GM20431 (cell line): Measurements from ENCODE around the gene SYNJ1.

Experiments used
- in situ Hi-C: fragments of 300-500 bp; cut with MseI, MboI; formaldehyde crosslinking; loops from one replicate; pipeline ENCODE4 v1.15.0; 2020; ENCODE audit warnings: low sequenced_read_pairs; ENCODE audit not compliant: unreplicated experiment

SYNJ1 gene

GRCh38 chr21:32590130-32590529 is 137.7 kb downstream of the SYNJ1 start:
- in situ Hi-C loops, result loop anchor here (25.0 kb wide), 1 partner anchor 178 kb away; the partner anchor contains the start of gene EVA1C

GRCh38 chr21:32587651-32588050 is 140.2 kb downstream of the SYNJ1 start:
- in situ Hi-C loops, result loop anchor here (25.0 kb wide), 1 partner anchor 175 kb away; the partner anchor contains the start of gene EVA1C

GRCh38 chr21:32587120-32587519 is 140.7 kb downstream of the SYNJ1 start:
- in situ Hi-C loops, result loop anchor here (25.0 kb wide), 1 partner anchor 175 kb away; the partner anchor contains the start of gene EVA1C

GRCh38 chr21:32585970-32586369 is 141.8 kb downstream of the SYNJ1 start:
- in situ Hi-C loops, result loop anchor here (25.0 kb wide), 1 partner anchor 174 kb away; the partner anchor contains the start of gene EVA1C

- in situ Hi-C loops, result loop anchor here (25.0 kb wide), 1 partner anchor 173 kb away; the partner anchor contains the start of gene EVA1C
These were observed 142.6 kb downstream of the SYNJ1 start, which contains the start of gene TCP10L for GRCh38 chr21:32585042-32585710. Gene TCP10L, minus strand, starts transcription at chr21:32585523. Its CDS starts 1,219 bp downstream, at chr21:32584304.

- in situ Hi-C loops, result loop anchor here (25.0 kb wide), 1 partner anchor 172 kb away; the partner anchor contains the start of gene EVA1C
These were observed 143.3 kb downstream of the SYNJ1 start for GRCh38 chr21:32584472-32584871.

GRCh38 chr21:32581732-32582131 is 146.1 kb downstream of the SYNJ1 start:
- in situ Hi-C loops, result loop anchor here (25.0 kb wide), 1 partner anchor 169 kb away; the partner anchor contains the start of gene EVA1C

GRCh38 chr21:32580949-32581348 is 146.9 kb downstream of the SYNJ1 start:
- in situ Hi-C loops, result loop anchor here (25.0 kb wide), 1 partner anchor 169 kb away; the partner anchor contains the start of gene EVA1C
